Stomach (tissue), 4 donors: ENCODE results near the gene SLFN12L.
"Not testable (repeated sequence)": the region's sequence is repeated elsewhere in the genome, so short reads cannot be mapped to it uniquely, and the experiment has no call there.

Experiments used
- POLR2A ChIP-seq, 4 donors: fragments of 450-650 bp; IDR thresholded peaks; one replicate each; pipeline ENCODE4 v1.6.1; 2016; ENCODE audit warnings: antibody characterized with exemption in 4 of 4, control low read depth in 2 of 4, mild to moderate bottlenecking in 1 of 4, moderate library complexity in 1 of 4
- TF ChIP-seq, protein P1 (sequence below), 7 experiments: fragments of 450-650 bp in 4 of 7; fragments of 200-600 bp in 3 of 7; sonication (generic) in 3 of 7; IDR thresholded peaks; one replicate each; pipeline ENCODE4 v1.5.1; 2016 to 2019; ENCODE audit warnings: antibody characterized with exemption in 7 of 7, control low read depth in 2 of 7, mild to moderate bottlenecking in 1 of 7

DNA sequence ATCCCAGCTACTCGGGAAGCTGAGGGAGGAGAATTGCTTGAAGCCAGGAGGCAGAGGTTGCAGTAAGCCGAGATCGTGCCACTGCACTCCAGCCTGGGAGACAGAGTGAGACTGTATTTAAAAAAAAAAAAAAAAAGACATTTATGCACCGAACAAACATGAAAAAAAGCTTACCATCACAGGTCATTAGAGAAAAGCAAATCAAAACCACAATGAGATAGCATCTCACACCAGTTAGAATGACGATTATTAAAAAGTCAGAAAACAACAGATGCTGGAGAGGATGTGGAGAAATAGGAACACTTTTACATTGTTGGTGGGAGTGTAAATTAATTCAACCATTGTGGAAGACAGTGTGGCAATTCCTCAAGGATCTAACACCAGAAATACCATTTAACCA, 19.0 kb downstream of the SLFN12L start:
- TF ChIP-seq, protein P1, sequence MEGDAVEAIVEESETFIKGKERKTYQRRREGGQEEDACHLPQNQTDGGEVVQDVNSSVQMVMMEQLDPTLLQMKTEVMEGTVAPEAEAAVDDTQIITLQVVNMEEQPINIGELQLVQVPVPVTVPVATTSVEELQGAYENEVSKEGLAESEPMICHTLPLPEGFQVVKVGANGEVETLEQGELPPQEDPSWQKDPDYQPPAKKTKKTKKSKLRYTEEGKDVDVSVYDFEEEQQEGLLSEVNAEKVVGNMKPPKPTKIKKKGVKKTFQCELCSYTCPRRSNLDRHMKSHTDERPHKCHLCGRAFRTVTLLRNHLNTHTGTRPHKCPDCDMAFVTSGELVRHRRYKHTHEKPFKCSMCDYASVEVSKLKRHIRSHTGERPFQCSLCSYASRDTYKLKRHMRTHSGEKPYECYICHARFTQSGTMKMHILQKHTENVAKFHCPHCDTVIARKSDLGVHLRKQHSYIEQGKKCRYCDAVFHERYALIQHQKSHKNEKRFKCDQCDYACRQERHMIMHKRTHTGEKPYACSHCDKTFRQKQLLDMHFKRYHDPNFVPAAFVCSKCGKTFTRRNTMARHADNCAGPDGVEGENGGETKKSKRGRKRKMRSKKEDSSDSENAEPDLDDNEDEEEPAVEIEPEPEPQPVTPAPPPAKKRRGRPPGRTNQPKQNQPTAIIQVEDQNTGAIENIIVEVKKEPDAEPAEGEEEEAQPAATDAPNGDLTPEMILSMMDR (IDR thresholded peaks at IDR 0.05), result not testable (repeated sequence)
- TF ChIP-seq POLR2A (IDR thresholded peaks at IDR 0.05), result not testable (repeated sequence)
